ENCODE measurements around the gene OR2L13.

Gene OR2L13

DNA sequence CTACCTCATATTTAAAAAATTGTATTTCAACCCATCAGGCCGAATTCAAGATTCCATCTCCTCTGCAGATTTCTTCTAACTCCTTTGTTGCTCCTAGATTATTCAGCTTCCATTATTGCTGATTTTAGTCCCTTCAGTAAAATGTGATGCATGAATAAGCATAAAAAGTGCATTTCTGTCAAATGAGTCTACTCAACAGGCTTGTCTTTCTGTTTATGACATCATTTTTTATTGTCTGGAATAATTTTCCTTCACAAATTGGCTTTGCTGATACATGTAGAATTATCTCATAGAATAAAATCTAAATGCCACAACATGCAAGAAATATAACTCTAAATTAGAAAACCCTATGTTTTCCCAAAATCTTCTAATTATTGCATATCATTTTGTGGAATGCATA lies 48.3 kb downstream of the OR2L13 start:
- H3K4me3 ChIP-seq (ENCODE audit: low read length): no peak overlapping the region
- TF ChIP-seq ZNF274 (IDR thresholded peaks at IDR 0.05; ENCODE audit: low read depth, low read length): no peak

DNA sequence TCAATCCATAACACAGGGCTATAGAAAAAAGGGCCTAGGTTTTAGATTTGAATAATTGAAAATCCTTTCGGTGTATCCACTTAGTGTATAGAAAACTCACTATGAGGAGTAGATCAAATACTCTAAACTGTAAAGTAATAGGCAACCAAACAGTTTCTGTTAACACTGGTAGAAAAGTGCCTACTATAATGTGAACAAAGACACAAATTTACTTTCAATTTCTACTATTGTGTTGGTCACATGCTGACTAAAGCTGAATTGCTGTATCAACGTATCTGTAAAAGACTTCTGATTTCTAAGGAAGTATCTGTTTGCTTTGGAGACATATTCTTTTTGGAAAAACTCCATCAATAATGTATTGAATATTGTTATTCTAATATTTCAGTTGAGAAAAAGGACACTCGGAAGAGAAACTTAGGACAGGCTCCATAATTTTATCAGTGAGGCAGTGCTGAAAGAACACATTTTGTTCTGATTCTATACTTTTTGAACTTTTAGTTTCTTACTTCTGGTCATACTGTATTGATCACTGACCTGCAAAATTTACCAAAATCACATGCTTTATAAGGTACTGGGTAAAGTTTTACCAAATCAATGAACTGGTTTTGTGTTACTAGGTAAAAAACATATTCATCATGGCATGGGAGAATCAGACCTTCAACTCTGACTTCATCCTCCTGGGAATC lies 49.7 kb downstream of the OR2L13 start, which contains the start of gene OR2M5:
Gene OR2M5 (plus strand): TSS at position 636 of the 686 bp plus-strand sequence. CDS start 0 bp downstream, at position 636.
- no peak within 1 kb of the TSS for H3K4me3 ChIP-seq (ENCODE audit: low read length)
- TF ChIP-seq ZNF274 (IDR thresholded peaks at IDR 0.05; ENCODE audit: low read depth, low read length): no peak
